GM23248 (cell line): ENCODE results near the gene CTNND2.

Experiments
- EZH2 ChIP-seq: fragments of 200-600 bp; sonication (generic); IDR thresholded peaks from 2 replicates; pipeline ENCODE4 v1.6.1; 2018; ENCODE audit warnings: antibody characterized with exemption, mild to moderate bottlenecking; ENCODE audit not compliant: insufficient read depth, poor library complexity, severe bottlenecking
- EZH2phosphoT487 ChIP-seq: fragments of 200-600 bp; sonication (generic); IDR thresholded peaks from 2 replicates; pipeline ENCODE4 v1.6.1; 2018; ENCODE audit warnings: antibody characterized with exemption, moderate library complexity, mild to moderate bottlenecking, low read depth; ENCODE audit not compliant: insufficient read depth

DNA sequence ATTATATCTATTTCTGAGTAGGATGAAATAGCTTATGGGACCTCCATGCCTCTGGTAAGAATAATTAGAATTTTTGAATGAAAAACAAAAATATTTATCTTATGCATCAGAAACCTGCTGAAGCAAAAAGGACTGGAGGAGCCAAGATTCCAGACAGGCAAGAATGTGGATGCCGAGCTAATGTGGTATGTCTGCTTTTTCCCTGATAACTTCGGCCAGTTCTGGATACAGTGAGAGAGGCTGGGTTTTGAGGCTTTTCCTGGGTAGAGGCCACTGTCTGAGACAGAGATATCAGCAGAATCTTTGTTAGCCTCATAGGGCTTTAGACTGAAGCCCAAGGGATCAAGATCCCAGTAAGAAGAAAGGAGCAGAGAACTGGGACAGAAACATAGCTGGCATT, 5.2 kb upstream of the CTNND2 start:
- TF ChIP-seq EZH2phosphoT487 = no peak
- TF ChIP-seq EZH2 = no peak
